AG09309 (cell line): ENCODE data around the gene KLHL33.

Experiments
- DNase-seq: peaks from one replicate; pipeline ENCODE4 v3.0.0-alpha.2; 2010; ENCODE audit warnings: low read depth
- H3K4me3 ChIP-seq: 2 replicates; pipeline ENCODE4 v1.5.1; 2011; ENCODE audit warnings: mild to moderate bottlenecking, low read depth, low read length, moderate library complexity; ENCODE audit not compliant: control insufficient read depth
- CTCF ChIP-seq: IDR thresholded peaks from 2 replicates; pipeline ENCODE4 v1.5.1; 2011; ENCODE audit warnings: mild to moderate bottlenecking, low read depth, low read length, inconsistent platforms; ENCODE audit not compliant: insufficient read depth, control insufficient read depth; ENCODE audit errors: missing control alignments

Gene KLHL33

GRCh38 chr14:20435582-20436362, at the start of gene KLHL33:
Gene KLHL33 (minus strand): TSS chr14:20436166. CDS start chr14:20435811, 355 bp downstream.
- no peak within 1 kb of the TSS for H3K4me3 ChIP-seq
- no peak for TF ChIP-seq CTCF
- no peak for DNase-seq

GRCh38 chr14:20482382-20482781, 46.4 kb upstream of the KLHL33 start:
- H3K4me3 ChIP-seq, result no peak overlapping the region
- no peak for DNase-seq
- TF ChIP-seq CTCF, result no peak

- TF ChIP-seq CTCF, result no peak
- no peak for DNase-seq
- H3K4me3 ChIP-seq, result no peak overlapping the region
Measured at GRCh38 chr14:20478894-20479293, 42.9 kb upstream of the KLHL33 start.

- TF ChIP-seq CTCF, result no peak
- DNase-seq, result no peak
- H3K4me3 ChIP-seq, result no peak overlapping the region
Measured at GRCh38 chr14:20477211-20477876, 41.4 kb upstream of the KLHL33 start.

GRCh38 chr14:20476776-20477175, 40.8 kb upstream of the KLHL33 start:
- no peak overlapping the region for H3K4me3 ChIP-seq
- no peak for DNase-seq
- TF ChIP-seq CTCF, result no peak

- no peak for TF ChIP-seq CTCF
- H3K4me3 ChIP-seq, result no peak overlapping the region
- no peak for DNase-seq
Measured at GRCh38 chr14:20472536-20473169, 36.7 kb upstream of the KLHL33 start.
